HCT116 (cell line): ENCODE measurements around the gene BLOC1S5. TPM values are rescaled to one million over a fixed set of nuclear protein-coding genes. Genes with fewer than 3 reads are reported as not detected.

Experiments
- ATAC-seq: fragments of 200-7000 bp; cut with Tn5 transposase; 2 replicates; pipeline ENCODE4 v1.9.1; 2020; ENCODE audit warnings: mild to moderate bottlenecking, moderate library complexity
- BruUV-seq: library from RNA; stranded (reverse); fragments of 400-500 nt; replicated peaks from 2 replicates; lab custom pipeline; 2021; lab: Mats Ljungman, UMichigan
- CTCF ChIA-PET: fragments of 300-600 bp; sonication (Branson Sonifier 250); formaldehyde crosslinking; loops from one replicate; lab custom pipeline; 2021; ENCODE audit warnings: antibody characterized with exemption; lab: Charles Lee
- POLR2A ChIA-PET: fragments of 300-600, 350-600 bp; sonication (Branson Sonifier 250); formaldehyde crosslinking; loops from one replicate; lab custom pipeline; 2021; ENCODE audit warnings: antibody characterized with exemption; lab: Charles Lee
- RAD21 ChIA-PET, 2 experiments: fragments of 300-600 bp; sonication (Branson Sonifier 250); formaldehyde crosslinking; loops; one replicate each; lab custom pipeline; 2023; ENCODE audit warnings: low total read pairs in 2 of 2; ENCODE audit not compliant: uncharacterized antibody in 2 of 2, unreplicated experiment in 2 of 2, low non-redundant PET in 1 of 2; lab: Charles Lee
- DNase-seq: peaks from one replicate; pipeline ENCODE4 v3.0.0-alpha.2; 2010; ENCODE audit warnings: low read depth, low spot score
- H2AFZ ChIP-seq: fragments of 200-600 bp; shearing (Covaris generic), sonication (generic); 2 replicates; pipeline ENCODE4 v1.6.1; 2017; ENCODE audit warnings: low read depth, mixed run types, mixed read lengths, antibody characterized with exemption, low read length; ENCODE audit not compliant: poor library complexity, severe bottlenecking
- H3K27ac ChIP-seq: 2 replicates; pipeline ENCODE4 v1.5.1; 2012; ENCODE audit warnings: low read depth, low read length
- H3K27me3 ChIP-seq: fragments of 200-600 bp; sonication (generic); 2 replicates; pipeline ENCODE4 v1.6.1; 2016; ENCODE audit warnings: mixed run types, low read length, mixed read lengths; ENCODE audit not compliant: insufficient read depth
- H3K36me3 ChIP-seq, 2 experiments: fragments of 200-500 bp in 1 of 2; fragments of 200-600 bp in 1 of 2; sonication (Bioruptor generic) in 1 of 2; sonication (generic) in 1 of 2; 2 replicates each; pipeline versions ENCODE4 v1.5.1 to v1.6.1; 2014 to 2016; ENCODE audit warnings: low read length in 2 of 2, inconsistent platforms in 1 of 2, mixed read lengths in 1 of 2, mixed run types in 1 of 2; ENCODE audit not compliant: insufficient read depth in 2 of 2, control insufficient read depth in 1 of 2
- H3K4me1 ChIP-seq, 2 experiments: fragments of 200-600 bp in 1 of 2; sonication (generic) in 1 of 2; 2 replicates each; pipeline versions ENCODE4 v1.5.1 to v1.6.1; 2012 to 2017; ENCODE audit warnings: low read length in 2 of 2, inconsistent platforms in 1 of 2, mild to moderate bottlenecking in 1 of 2, mixed read lengths in 1 of 2, mixed run types in 1 of 2, moderate library complexity in 1 of 2; ENCODE audit not compliant: insufficient read depth in 2 of 2, control insufficient read depth in 1 of 2
- H3K4me2 ChIP-seq: fragments of 200-600 bp; sonication (generic); 2 replicates; pipeline ENCODE4 v1.6.1; 2017; ENCODE audit warnings: mixed run types, low read length, mixed read lengths
- H3K4me3 ChIP-seq, 2 experiments: fragments of 200-600 bp in 1 of 2; sonication (generic) in 1 of 2; replicated peaks in 1 of 2; 2 replicates each; pipeline ENCODE4 v1.5.1; 2011 to 2016; ENCODE audit warnings: low read length in 2 of 2, control low read depth in 1 of 2, low read depth in 1 of 2, mild to moderate bottlenecking in 1 of 2, mixed read lengths in 1 of 2, mixed run types in 1 of 2
- H3K79me2 ChIP-seq: fragments of 200-600 bp; sonication (generic); 2 replicates; pipeline ENCODE4 v1.6.1; 2017; ENCODE audit warnings: mild to moderate bottlenecking, mixed run types, low read length, moderate library complexity, mixed read lengths; ENCODE audit not compliant: insufficient read depth
- H3K9ac ChIP-seq: fragments of 200-600 bp; sonication (generic); 2 replicates; pipeline ENCODE4 v1.6.1; 2016; ENCODE audit warnings: low read length, mixed read lengths
- H3K9me2 ChIP-seq: fragments of 200-600 bp; sonication (generic), shearing (Covaris generic); 2 replicates; pipeline ENCODE4 v1.6.1; 2017; ENCODE audit warnings: mixed run types, mild to moderate bottlenecking, moderate library complexity; ENCODE audit not compliant: insufficient read depth
- H3K9me3 ChIP-seq, 2 experiments: fragments of 200-500 bp in 1 of 2; fragments of 200-600 bp in 1 of 2; sonication (Bioruptor generic) in 1 of 2; sonication (generic) in 1 of 2; 2 replicates each; pipeline ENCODE4 v1.6.1; 2014 to 2017; ENCODE audit warnings: low read length in 2 of 2, mixed read lengths in 2 of 2, inconsistent platforms in 1 of 2, low read depth in 1 of 2, mild to moderate bottlenecking in 1 of 2, mixed run types in 1 of 2, moderate library complexity in 1 of 2; ENCODE audit not compliant: control insufficient read depth in 1 of 2, insufficient read depth in 1 of 2
- H4K20me1 ChIP-seq: fragments of 200-600 bp; sonication (generic), shearing (Covaris generic); 2 replicates; pipeline ENCODE4 v1.6.1; 2017; ENCODE audit warnings: mixed run types, mild to moderate bottlenecking, moderate library complexity; ENCODE audit not compliant: insufficient read depth
- ATF3 ChIP-seq: IDR thresholded peaks from 2 replicates; pipeline ENCODE4 v1.6.1; 2012
- CEBPB ChIP-seq: IDR thresholded peaks from 2 replicates; pipeline ENCODE4 v1.6.1; 2012; ENCODE audit warnings: low read depth
- CTCF ChIP-seq, 3 experiments: fragments of 200-600 bp in 1 of 3; sonication (generic) in 1 of 3; IDR thresholded peaks in 2 of 3; conservative IDR thresholded peaks in 1 of 3; 2 replicates each; pipeline ENCODE4 v1.5.1; 2012 to 2017; ENCODE audit warnings: low read depth in 2 of 3, low read length in 2 of 3, antibody characterized with exemption in 1 of 3, borderline replicate concordance in 1 of 3, control low read depth in 1 of 3, mild to moderate bottlenecking in 1 of 3, mixed read lengths in 1 of 3, mixed run types in 1 of 3, moderate library complexity in 1 of 3; ENCODE audit not compliant: insufficient read depth in 1 of 3
- EGR1 ChIP-seq: IDR thresholded peaks from 2 replicates; pipeline ENCODE4 v1.6.1; 2012; ENCODE audit warnings: low read depth
- ELF1 ChIP-seq: IDR thresholded peaks from 2 replicates; pipeline ENCODE4 v1.6.1; 2012; ENCODE audit warnings: low read depth, borderline replicate concordance
- EZH2 ChIP-seq: fragments of 200-600 bp; sonication (generic); IDR thresholded peaks from 2 replicates; pipeline ENCODE4 v1.6.1; 2017; ENCODE audit warnings: antibody characterized with exemption, mixed run types
- EZH2phosphoT487 ChIP-seq: fragments of 200-600 bp; IDR thresholded peaks from 2 replicates; pipeline ENCODE4 v1.6.1; 2018; ENCODE audit warnings: antibody characterized with exemption, borderline replicate concordance
- FOSL1 ChIP-seq: IDR thresholded peaks from 2 replicates; pipeline ENCODE4 v1.6.1; 2012; ENCODE audit warnings: low read depth
- JUND ChIP-seq: IDR thresholded peaks from 2 replicates; pipeline ENCODE4 v1.6.1; 2012
- MAX ChIP-seq: IDR thresholded peaks from 2 replicates; pipeline ENCODE4 v1.6.1; 2012
- POLR2AphosphoS5 ChIP-seq: IDR thresholded peaks from 2 replicates; pipeline ENCODE4 v1.6.1; 2011; ENCODE audit warnings: mild to moderate bottlenecking, low read depth, low read length, moderate library complexity
- SIN3A ChIP-seq: IDR thresholded peaks from 2 replicates; pipeline ENCODE4 v1.6.1; 2012; ENCODE audit warnings: low read depth
- SRF ChIP-seq: IDR thresholded peaks from 2 replicates; pipeline ENCODE4 v1.6.1; 2012; ENCODE audit warnings: low read depth
- YY1 ChIP-seq: IDR thresholded peaks from 2 replicates; pipeline ENCODE4 v1.6.1; 2011; ENCODE audit warnings: low read length, low read depth, moderate library complexity, mild to moderate bottlenecking; ENCODE audit not compliant: insufficient replicate concordance; ENCODE audit errors: extremely low read depth
- ZBTB33 ChIP-seq: IDR thresholded peaks from 2 replicates; pipeline ENCODE4 v1.6.1; 2011; ENCODE audit warnings: mild to moderate bottlenecking, low read length, moderate library complexity; ENCODE audit not compliant: insufficient replicate concordance; ENCODE audit errors: extremely low read depth
- ZFX ChIP-seq: fragments of 450-650 bp; IDR thresholded peaks from 2 replicates; pipeline ENCODE4 v1.6.1; 2017
- ZNF274 ChIP-seq: fragments of 200-500 bp; sonication (Bioruptor generic); IDR thresholded peaks from 2 replicates; pipeline ENCODE4 v1.6.1; 2014; ENCODE audit warnings: mild to moderate bottlenecking, low read depth, low read length, inconsistent platforms
- intact Hi-C: fragments of 100-400 bp; cut with micrococcal nuclease; formaldehyde crosslinking; loops from 2 replicates; pipeline ENCODE4 v1.10.0; 2022
- total RNA-seq: library from RNA; stranded (reverse); gene quantifications from one replicate; pipeline ENCODE4 v1.2.1, GENCODE V29; 2021; ENCODE audit not compliant: unreplicated experiment

The BLOC1S5 gene
- total RNA-seq, 1 experiment from 2014 or later: 12.0 TPM

- no peak overlapping the region for H3K9ac ChIP-seq
- intact Hi-C loops: no loop called here
- POLR2A ChIA-PET: no interaction called here
Observed at GRCh38 chr6:8025191-8025590, 39.0 kb downstream of the BLOC1S5 start.

More at GRCh38 chr6:8025191-8025590, 39.0 kb downstream of the BLOC1S5 start:
- H3K36me3 ChIP-seq: no peaks in the 10 kb centered on the region
- TF ChIP-seq CTCF (IDR thresholded peaks at IDR 0.05 in 2 of 3, conservative IDR thresholded peaks at IDR 0.05 in 1 of 3; ENCODE audit: borderline replicate concordance in 1 of 3, insufficient read depth in 1 of 3, low read depth in 2 of 3, low read length in 2 of 3) (no peak), ATF3 (no peak), EZH2phosphoT487 (no peak), CEBPB (no peak), SIN3A (no peak), POLR2AphosphoS5 (no peak), MAX (no peak), JUND (no peak), ZNF274 (no peak), EGR1 (no peak), SRF (no peak), ZBTB33 (no peak), FOSL1 (no peak), ELF1 (no peak), EZH2 (no peak), ZFX (no peak), YY1 (no peak)
- ChIA-PET CTCF (no interaction called here), RAD21 (no interaction called here)
- H3K79me2 ChIP-seq: peaks cover 5% of the 10 kb centered on the region
- H3K27ac ChIP-seq: no peak overlapping the region
- H2AFZ ChIP-seq: no peak overlapping the region
- H3K9me2 ChIP-seq: no peaks in the 10 kb centered on the region
- no peak overlapping the region for H3K4me3 ChIP-seq
- no peaks in the 10 kb centered on the region; the same call in 1 of the 2 replicates for H4K20me1 ChIP-seq
- H3K27me3 ChIP-seq: no peaks in the 10 kb centered on the region
- no peaks in the 10 kb centered on the region for H3K9me3 ChIP-seq
- H3K4me1 ChIP-seq: no peaks in the 10 kb centered on the region
- no peak overlapping the region for H3K4me2 ChIP-seq
- DNase-seq (no peak), ATAC-seq (no peak)
- BruUV-seq: no TSS peak
